Measurements from ENCODE around the gene MYL6B.
A peak's percentile ranks its signal among the peaks of the same experiment; 100 is the strongest.

Gene MYL6B

DNA sequence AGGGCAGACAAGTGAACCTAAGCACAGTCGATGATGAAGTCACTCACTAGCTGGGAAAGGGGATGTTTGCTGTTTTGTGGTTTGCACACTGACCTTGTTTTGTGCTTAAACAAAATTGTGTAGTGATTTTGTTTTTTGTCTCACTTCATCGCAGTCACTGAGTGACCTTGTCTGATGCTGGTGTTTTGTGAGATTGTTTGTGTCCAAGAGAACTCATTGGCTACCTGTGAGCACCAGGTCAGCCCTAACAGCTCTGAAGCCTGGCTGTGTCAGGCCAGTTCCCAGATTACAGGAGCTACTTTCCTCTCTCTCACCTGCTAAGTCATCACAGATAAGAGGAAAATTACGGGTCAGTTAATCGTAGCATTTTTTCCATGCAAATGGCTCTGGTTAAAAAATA is 28.3 kb upstream of the MYL6B start:
- DNase-seq, result no peak

DNA sequence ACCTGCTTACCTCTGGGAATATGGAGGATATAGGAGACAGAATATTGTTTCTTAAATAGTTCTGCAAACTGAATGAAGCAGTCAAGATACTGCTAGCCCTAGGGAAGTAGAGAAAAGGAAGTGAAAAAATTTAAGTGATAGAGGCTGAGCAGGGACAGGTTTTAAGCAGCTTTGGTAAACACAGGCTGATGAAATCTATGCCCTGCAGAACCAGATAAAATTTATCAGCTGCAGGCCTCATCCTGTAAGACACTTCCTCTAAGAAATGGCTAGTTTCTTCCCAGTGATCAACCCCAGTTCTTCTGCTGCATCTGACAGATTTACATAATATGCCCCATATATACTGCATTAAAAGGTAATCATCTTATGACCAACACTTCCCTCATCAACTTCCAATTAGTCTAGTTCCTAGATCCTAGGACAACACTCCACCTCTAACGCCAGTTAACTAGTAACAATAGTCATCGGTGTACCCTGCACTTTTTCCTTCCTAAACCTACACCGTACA is 25.6 kb upstream of the MYL6B start:
- DNase-seq, result no peak

DNA sequence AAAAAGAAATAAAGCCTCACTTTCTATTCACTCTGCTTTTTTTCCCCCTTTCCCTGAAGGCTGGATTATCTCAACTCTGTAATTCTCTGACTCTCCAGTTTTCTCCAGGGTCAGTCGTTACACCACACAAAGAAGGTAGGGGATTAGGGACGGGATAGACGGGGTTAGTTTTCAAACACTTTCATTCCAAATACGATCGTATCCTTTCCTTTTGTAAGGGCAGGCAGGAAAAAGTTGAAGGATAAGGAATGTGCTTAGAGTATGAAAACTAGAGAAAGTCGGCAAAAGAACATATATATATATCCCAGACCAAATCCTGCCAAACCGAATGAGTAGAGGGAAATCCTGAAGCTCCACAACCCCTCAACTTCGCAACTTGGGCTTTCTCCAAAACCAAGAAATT is 24.9 kb upstream of the MYL6B start:
- DNase-seq, result no peak

DNA sequence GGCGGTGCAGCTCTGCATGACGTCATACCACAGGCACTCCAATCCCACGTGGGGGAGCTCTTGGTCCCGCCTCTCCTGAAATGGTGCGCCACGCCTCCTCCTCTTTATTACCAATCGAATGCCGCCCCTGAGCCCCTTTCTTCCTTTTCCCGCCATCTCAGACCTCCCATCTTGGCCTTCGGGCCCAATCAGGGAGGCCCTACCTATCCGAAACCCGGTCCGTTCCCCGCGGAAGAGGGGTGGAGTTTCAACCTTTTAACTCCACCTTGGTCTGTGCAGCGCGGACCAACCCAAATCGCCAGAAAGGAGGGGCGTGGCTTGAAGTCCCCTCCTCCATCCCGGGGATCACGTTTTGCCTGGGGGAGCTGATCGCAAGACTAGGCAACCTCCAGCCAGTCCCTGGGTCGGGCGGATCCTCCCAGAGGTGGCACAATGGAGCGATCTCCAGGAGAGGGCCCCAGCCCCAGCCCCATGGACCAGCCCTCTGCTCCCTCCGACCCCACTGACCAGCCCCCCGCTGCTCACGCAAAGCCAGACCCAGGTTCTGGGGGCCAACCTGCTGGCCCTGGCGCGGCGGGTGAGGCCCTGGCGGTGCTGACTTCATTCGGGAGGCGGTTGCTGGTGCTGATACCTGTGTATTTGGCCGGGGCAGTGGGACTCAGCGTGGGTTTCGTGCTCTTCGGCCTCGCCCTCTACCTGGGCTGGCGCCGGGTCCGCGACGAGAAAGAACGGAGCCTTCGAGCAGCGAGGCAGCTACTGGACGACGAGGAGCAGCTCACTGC is 24.3 kb upstream of the MYL6B start, which contains the start of gene ESYT1:
TSS of gene ESYT1 (plus strand) at position 380 of the 782 bp plus-strand sequence. CDS start at position 433, 53 bp downstream.
- DNase-seq, result peak; percentile 97

DNA sequence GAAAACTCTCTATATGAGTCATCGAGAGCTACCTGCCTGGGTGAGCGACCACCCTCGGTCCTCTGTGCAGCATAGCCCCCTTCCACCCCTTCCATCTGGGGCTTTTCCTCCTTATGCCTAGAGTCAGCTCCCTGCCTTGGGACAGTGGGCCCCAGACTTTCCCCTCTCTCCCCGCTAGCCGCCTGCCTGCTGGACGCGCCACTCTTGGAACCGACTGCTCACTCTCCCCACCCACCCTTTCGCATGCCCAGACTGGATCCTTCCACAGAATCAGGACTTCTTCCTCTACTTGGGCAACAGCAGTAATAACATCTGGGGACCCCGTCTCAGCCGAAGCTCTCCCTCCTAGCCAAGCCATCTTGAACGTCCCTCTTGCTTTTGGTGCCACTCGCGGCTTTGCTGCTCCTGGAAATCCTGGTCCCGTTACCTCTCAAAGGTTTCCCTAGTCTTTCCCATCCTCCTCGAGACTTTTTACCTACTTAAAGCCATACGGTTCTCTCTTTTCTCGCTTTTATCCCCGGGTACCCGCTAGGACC is 23.6 kb upstream of the MYL6B start:
- DNase-seq, result peak; percentile 39

DNA sequence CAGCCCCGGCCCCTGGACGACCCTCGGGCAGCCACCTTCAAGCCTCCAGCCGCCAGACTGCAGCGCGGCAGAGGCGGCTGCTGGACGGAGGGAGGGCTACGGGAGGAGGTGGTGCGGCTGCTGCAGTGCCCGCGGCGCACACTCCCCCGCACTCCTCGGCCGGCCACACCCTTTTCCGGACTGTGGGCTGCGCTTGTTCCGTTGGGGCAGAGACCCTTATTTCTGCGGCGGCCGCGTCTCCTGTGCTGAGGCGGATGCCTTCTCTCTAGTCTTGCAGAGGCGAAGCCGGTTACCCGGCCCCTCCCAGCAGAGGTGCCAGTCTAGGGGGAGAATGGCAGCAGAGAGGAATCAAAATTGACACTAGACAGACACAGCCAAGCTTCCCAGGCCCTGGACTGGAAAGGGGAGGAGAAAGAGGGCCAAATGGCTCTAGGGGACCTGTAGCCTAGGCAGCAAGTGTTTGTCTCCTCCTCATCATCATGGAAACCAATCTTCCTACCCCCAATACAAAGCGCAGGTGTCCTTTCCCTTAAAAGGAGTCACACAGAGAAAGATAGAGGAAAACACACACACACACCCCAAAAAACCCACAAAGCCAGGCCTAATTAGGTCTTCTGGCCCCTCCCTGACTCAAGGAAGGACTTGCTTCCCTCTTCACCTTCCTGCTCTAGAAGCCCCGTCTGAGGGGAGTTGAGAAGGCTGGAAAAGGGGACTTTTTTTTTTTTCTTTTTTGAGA is 23.0 kb upstream of the MYL6B start:
- DNase-seq, result peak; percentile 85

DNA sequence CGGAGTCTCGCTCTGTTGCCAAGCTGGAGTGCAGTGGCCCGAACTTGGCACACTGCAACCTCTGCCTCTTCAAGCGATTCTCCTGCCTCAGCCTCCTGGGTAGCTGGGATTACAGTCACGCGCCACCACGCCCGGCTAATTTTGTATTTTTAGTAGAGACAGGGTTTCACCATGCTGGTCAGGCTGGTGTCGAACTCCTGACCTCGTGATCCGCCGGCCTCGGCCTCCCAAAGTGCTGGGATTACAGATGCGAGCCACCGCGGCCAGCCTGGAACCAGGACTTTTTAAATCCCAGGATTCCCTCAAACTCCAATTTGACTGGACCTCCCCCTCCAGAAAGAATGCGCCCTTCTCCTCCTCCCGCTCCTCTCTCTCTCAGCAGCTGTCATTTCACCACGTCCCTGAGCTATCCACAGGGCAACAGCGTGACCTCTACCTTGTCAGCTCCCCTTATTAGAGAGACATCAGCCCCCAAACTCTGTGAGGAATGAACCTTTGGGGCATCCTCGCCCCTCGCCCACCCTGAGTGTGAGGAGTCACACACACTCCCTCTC is 22.4 kb upstream of the MYL6B start:
- no peak for DNase-seq

DNA sequence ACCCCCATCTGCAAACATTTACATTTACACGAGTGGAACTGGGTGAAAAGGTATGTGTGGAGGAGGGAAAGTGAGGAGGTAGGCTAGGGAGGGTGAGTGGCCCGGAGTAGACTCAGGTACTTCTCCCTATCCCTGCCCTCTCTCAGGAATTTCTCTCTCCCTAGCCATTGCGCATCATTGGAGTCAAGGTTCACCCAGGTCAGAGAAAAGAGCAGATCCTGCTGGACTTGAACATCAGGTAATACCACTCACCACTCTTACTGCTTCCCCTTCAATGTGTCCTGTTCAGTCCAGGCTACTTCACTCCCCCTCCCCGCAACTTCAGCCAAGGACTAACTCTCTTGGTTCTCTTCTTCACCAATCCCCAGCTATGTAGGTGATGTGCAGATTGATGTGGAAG is 21.5 kb upstream of the MYL6B start:
- no peak for DNase-seq

DNA sequence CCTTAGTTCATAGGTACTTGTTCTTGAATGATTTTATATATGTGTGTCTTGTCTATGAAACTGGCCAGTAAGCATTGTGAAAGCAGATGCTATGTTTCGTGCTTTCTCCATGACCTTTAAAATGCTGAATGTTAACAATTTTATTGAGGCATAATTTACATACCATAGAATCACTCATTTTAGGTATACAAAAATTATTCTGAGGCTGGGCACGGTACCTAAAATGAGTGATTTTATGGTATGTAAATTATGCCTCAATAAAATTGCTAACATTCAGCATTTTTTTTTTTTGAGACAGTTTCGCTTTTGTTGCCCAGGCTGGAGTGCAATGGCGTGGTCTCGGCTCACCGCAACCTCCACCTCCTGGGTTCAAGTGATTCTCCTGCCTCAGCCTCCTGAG is 17.5 kb upstream of the MYL6B start:
- DNase-seq, result no peak

DNA sequence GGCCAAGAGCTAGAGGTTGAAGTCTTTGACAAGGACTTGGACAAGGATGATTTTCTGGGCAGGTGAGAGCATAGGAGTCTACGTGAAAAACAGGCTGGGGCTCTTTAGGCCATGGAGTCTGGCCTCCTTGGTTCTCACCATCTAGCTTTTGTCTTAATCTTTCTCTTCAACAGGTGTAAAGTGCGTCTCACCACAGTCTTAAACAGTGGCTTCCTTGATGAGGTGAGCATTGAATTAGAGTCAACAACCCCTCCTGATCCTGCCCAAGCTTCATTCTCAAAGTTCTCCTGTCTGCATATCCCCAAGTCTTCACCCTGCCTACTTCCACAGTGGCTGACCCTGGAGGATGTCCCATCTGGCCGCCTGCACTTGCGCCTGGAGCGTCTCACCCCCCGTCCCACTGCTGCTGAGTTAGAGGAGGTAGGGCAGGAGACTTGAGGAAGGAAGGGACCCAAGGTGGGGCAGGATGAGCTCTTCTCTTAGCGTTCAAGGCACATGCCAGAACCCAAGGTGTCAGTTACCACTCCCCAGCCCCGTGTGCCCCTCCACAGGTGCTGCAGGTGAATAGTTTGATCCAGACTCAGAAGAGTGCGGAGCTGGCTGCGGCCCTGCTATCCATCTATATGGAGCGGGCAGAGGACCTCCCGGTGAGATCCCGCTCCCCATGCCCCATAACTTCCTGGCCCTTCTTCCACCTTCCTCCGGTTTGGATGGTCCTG is 14.4 kb upstream of the MYL6B start:
- DNase-seq, result no peak

DNA sequence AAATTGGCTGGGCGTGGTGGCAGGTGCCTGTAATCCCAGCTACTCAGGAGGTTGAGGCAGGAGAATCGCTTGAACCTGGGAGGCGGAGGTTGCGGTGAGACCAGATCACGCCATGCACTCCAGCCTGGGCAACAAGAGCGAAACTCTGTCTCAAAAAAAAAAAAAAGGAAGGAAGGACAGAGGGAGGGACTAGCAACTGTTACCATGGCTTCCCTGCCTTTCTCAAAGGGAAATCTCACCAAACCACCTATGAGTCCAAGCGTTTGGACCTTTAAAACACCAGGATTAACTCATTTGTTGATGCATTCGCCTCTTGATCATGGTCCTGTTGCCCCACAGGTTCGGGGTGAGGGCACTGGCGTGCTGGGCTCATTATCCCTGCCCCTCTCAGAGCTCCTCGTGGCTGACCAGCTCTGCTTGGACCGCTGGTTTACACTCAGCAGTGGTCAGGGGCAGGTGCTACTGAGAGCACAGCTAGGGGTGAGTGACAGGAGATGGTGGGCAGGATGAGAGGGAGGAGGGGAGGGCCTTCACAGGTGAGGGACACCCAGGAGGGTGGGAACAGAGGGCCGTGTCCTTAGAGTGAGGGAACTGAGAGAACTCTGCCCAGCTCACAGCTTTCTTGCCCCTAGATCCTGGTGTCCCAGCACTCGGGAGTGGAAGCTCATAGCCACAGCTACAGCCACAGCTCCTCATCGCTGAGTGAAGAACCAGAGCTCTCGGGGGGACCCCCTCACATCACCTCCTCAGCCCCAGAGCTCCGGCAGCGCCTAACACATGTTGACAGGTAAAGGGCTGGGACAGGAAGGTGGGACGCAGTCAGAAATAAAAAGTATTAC is 10.2 kb upstream of the MYL6B start:
- DNase-seq, result no peak

DNA sequence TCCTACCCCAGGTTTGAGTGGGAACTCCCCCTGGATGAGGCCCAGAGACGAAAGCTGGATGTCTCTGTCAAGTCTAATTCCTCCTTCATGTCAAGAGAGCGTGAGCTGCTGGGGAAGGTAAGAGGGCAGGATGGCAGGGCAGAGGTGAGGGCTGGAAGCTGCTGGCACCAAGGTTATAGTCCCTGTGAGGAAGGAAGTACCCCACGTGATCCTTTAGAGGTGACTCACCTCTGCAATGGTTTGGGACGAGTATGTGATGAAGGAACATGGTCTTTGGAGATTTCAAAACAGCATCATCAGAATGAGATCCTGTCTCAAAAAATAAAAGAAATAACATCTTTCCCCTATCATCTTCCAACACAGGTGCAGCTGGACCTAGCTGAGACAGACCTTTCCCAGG is 9.2 kb upstream of the MYL6B start:
- no peak for DNase-seq

DNA sequence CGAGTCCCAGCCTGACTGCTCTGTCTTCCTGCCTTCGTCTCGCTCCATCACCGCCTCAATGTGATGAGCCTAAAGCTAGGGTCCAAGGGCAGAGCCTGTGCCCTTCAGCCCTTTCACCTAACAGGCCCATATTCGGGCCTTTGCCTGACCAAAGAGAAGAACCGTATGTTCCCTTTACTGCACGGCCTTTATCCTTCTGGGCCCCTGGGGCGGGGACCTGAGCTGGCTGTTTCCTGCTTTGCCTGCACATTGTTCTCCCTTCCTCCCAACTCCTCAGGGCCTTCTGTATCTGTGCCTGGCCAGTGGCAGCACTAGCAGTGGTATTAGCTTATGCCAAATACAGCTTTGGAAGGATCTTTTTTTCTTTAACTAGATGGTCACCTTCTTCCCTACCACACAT is 8.5 kb upstream of the MYL6B start:
- no peak for DNase-seq

DNA sequence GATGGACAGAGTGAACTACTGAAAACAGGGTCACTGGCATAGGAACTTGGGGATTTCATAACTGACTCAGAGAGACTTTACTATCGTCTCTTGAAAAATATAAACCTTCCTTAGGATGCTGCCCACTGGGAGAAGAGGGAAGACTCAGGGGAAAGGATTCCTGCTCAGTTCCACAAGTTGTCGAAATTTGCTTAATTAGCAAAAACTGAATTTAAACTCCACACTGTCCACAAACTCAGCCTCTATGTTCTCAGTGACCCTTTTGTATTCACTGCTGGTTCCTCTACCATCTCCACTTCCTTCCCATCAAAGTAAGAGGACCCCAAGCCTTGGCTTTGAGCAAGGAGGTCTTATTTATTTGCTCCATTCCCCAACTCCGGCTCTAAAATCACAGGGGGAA is 7.2 kb upstream of the MYL6B start:
- no peak for DNase-seq

DNA sequence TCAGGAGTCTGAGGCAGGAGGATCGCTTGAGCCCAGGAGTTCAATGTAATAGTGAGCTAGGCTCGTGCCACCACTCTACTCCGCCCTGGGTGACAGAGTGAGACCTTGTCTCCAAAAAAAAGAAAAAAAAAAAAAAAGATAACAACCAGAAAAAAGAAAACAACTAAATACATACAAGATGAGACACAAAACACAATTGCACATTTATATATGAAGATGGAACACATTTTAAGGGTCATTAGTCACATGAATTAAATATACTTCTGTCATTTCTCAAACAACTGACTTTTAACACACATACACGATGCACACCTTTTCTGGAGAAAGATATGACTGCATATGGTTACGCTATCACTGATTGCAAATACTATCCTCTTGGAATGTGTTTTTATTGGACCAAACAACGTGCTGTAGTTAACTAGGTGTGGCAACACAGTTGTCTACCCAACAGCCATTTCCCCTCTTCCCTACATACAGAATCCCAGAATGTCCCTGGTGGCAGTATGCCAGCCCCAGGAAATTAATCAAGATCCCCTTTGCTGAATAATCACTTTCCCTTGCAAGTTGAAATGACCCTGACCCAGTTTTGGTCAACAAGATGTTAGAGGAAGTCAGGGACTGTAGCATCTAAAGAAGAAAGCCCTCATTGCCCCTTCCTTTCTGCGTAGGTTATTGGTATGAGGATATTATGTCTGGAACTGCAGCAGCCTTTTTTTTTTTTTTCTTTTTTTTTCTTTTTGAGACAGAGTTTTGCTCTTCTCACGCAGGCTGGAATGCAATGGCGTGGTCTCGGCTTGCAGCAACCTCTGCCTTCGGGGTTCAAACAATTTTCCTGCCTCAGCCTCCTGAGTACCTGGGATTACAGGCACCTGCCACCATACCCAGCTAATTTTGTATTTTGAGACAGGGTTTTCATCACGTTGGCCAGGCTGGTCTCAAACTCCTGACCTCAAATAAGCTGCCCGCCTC is 5.6 kb upstream of the MYL6B start:
- no peak for DNase-seq

DNA sequence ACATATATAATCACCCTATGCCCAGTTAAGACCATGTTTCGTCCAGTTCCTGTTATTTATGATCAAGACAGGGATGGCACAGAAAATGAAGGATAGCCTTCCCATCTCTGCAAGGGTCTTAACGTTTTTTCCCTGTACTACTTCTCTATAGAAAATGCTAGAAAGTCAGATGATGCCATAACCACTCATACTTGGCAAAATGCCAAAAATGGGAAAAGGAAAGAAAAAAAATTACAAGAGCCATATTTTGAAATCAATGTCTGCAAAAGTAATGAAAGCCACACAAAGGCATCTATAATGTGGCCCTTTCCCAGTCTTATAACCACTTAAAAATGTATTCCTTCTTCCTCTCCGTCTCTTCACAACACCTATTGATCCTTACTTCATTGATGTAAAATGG is 1.8 kb upstream of the MYL6B start:
- no peak for DNase-seq

DNA sequence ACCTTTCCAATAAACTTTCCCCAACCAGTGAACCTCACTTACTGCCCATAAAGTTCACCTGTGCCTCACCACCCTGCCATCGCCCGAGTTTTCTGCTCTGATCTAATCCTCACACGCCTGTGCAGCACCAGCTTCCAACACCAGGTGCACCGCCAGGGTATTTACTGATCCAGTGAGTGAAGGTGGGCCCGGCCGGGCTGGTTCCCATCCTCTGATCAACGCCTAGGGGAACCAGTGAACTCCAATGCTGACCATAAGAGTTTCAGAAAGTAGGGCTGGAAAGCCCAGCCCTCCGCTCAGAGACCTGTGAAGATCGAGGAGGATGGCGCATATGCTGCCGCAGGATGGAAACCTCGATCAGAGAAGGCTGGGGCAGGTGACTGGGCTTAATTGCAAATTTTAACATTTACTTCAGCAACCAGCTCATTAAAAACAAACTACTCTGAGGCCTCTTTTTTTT is 685 bp upstream of the MYL6B start:
- peak; percentile 64 for DNase-seq

DNA sequence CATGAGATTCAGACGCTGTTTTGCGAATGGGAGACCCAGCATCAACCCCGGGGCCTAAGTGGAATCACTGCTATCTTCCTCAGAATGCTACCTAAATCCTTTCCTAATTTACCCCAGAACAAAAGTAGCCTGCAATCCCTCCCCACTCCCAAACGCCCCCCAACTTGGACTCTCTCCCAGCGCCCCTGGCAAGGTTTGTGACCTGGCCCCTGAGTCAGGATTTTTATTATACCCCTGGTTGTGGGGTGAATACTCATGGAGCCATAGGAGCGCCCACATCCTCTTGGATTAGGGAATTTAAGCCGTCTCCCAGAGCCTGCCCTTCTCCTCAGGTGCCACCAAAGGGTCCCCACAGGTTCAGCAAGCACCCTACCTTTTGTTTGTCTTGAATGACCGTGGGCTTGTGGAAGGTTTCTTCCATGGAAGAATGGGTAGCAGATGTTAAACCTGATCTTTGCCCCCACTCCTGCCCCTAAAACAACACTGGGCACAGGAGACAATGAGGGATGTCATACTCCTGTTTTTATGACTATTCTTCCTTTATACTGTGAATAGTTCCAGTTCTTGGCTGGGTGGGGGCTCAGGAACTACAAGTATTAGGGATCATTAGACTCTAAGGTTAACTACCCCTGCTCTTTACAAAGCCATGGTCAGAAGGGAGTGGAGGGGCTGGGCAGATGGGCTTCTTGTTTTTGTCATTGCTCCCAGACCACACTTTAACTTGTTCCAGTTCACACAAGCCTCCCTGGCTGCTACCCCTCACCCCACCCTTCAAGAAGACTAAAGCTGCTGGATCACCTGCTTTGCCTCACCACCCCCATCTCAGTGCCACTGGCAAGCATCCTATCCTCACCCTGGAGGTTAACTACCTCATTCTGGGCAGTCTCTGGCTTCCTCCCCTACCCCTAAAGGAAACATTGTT is 630 bp downstream of the MYL6B start:
- no peak for DNase-seq

DNA sequence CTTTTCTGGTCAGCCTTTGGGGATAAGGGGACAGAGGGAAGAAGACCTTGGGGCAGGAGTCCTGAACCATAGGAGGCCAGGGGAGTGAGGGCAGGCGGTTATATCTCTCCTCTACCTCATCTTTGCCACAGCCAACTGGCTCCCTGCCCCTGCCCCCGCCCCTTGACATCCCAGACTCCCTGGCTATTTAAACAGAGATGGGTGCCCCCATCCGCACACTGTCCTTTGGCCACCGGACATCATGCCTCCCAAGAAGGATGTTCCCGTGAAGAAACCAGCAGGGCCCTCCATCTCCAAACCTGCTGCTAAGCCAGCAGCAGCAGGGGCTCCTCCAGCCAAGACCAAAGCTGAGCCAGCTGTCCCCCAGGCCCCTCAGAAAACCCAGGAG is 1.3 kb downstream of the MYL6B start:
- no peak for DNase-seq

Measured in activated gamma-delta T cell treated with Interleukin-2 at 50 U/mL for 16 hours (primary cell).